NCI-H1436 (cell line): ENCODE results near the gene DMPK.

Experiments
- DNase-seq: peaks from one replicate; lab custom pipeline; 2025; lab: John Stamatoyannopoulos, UW

DMPK gene

GRCh38 chr19:45786533-45786894 lies 4.2 kb upstream of the DMPK start:
- no peak for DNase-seq

- no peak for DNase-seq
Measured at GRCh38 chr19:45785781-45786532, 3.7 kb upstream of the DMPK start.

- no peak for DNase-seq
Measured at GRCh38 chr19:45785097-45785496, 2.8 kb upstream of the DMPK start.

GRCh38 chr19:45784096-45784495 lies 1.8 kb upstream of the DMPK start:
- no peak for DNase-seq

- DNase-seq: no peak
Measured at GRCh38 chr19:45782820-45783785, 813 bp upstream of the DMPK start.

GRCh38 chr19:45781214-45782161 lies 802 bp downstream of the DMPK start:
- DNase-seq: peak; percentile 67

GRCh38 chr19:45780448-45781213 lies 1.7 kb downstream of the DMPK start:
- DNase-seq: no peak

GRCh38 chr19:45780146-45780447 lies 2.2 kb downstream of the DMPK start:
- DNase-seq: no peak

GRCh38 chr19:45779231-45780145 lies 2.8 kb downstream of the DMPK start:
- DNase-seq: peak; percentile 91

- no peak for DNase-seq
Measured at GRCh38 chr19:45778010-45778661, 4.2 kb downstream of the DMPK start.

- DNase-seq: no peak
Measured at GRCh38 chr19:45777395-45777961, 4.8 kb downstream of the DMPK start.

GRCh38 chr19:45774765-45775164 lies 7.5 kb downstream of the DMPK start:
- no peak for DNase-seq

GRCh38 chr19:45773384-45773783 lies 8.9 kb downstream of the DMPK start:
- DNase-seq: no peak

GRCh38 chr19:45772912-45773311 lies 9.4 kb downstream of the DMPK start:
- DNase-seq: no peak

- DNase-seq: no peak
Measured at GRCh38 chr19:45772130-45772840, 10.0 kb downstream of the DMPK start.

- no peak for DNase-seq
Measured at GRCh38 chr19:45771311-45771933, 10.9 kb downstream of the DMPK start.

- DNase-seq: peak; percentile 98
Measured at GRCh38 chr19:45770192-45771101, 11.8 kb downstream of the DMPK start.
